K562 (cell line): ENCODE measurements around the gene PLEKHN1. TPM values are rescaled to one million over a fixed set of nuclear protein-coding genes. Genes with fewer than 3 reads are reported as not detected.
A peak's percentile ranks its signal among the peaks of the same experiment; 100 is the strongest.

Experiments used
- BCOR ChIP-seq: fragments of 450-650 bp; IDR thresholded peaks from 2 replicates; pipeline ENCODE4 v1.6.1; 2016
- BMI1 ChIP-seq: fragments of 150-350 bp; IDR thresholded peaks from 2 replicates; pipeline ENCODE4 v1.6.1; 2014; ENCODE audit warnings: low read length
- CSDE1 ChIP-seq, 2 experiments: fragments of 450-650 bp; IDR thresholded peaks; 2 replicates each; pipeline ENCODE4 v1.6.1; 2016; ENCODE audit warnings: mild to moderate bottlenecking in 1 of 2
- DDX20 ChIP-seq: fragments of 450-650 bp; IDR thresholded peaks from 2 replicates; pipeline ENCODE4 v1.6.1; 2016; ENCODE audit warnings: missing genetic modification characterization, low read depth, mild to moderate bottlenecking, missing compliant biosample characterization, moderate library complexity
- E2F3 ChIP-seq: fragments of 250-450 bp; sonication (Bioruptor Pico); IDR thresholded peaks from 2 replicates; pipeline ENCODE4 v1.4.0; 2020; ENCODE audit warnings: mild to moderate bottlenecking
- HMG20B ChIP-seq: fragments of 250-450 bp; sonication (Bioruptor Pico); IDR thresholded peaks from 2 replicates; pipeline ENCODE4 v1.5.0; 2021; ENCODE audit warnings: mild to moderate bottlenecking
- KAT2B ChIP-seq: IDR thresholded peaks from one replicate; pipeline ENCODE4 v1.6.1; 2012; ENCODE audit warnings: low read depth, mild to moderate bottlenecking, control low read depth, inconsistent platforms, low read length, moderate library complexity
- KAT7 ChIP-seq: sonication (generic); formaldehyde crosslinking; IDR thresholded peaks from 2 replicates; pipeline ENCODE4 v1.8.0; 2022; ENCODE audit warnings: missing genetic modification reagents, mild to moderate bottlenecking, borderline replicate concordance
- MAFK ChIP-seq: IDR thresholded peaks from 2 replicates; pipeline ENCODE4 v1.6.1; 2011; ENCODE audit warnings: low read length, improper control_type of control experiment
- MTF1 ChIP-seq: fragments of 250-450 bp; sonication (Bioruptor Pico); IDR thresholded peaks from 2 replicates; pipeline ENCODE4 v1.9.0; 2021; ENCODE audit warnings: moderate library complexity, mild to moderate bottlenecking, inconsistent platforms, borderline replicate concordance
- NCOR1 ChIP-seq: fragments of 450-650 bp; IDR thresholded peaks from 2 replicates; pipeline ENCODE4 v1.6.1; 2016; ENCODE audit warnings: mild to moderate bottlenecking, moderate library complexity
- NFXL1 ChIP-seq: fragments of 450-650 bp; formaldehyde crosslinking; IDR thresholded peaks from 2 replicates; pipeline ENCODE4 v1.4.0; 2021; ENCODE audit warnings: mild to moderate bottlenecking
- NR0B1 ChIP-seq: fragments of 450-650 bp; IDR thresholded peaks from one replicate; pipeline ENCODE4 v1.6.1; 2018; ENCODE audit warnings: mild to moderate bottlenecking, moderate library complexity; ENCODE audit not compliant: partially characterized antibody
- NRF1 ChIP-seq, 2 experiments: fragments of 450-650 bp; IDR thresholded peaks in 1 of 2; conservative IDR thresholded peaks in 1 of 2; 2 replicates each; pipeline ENCODE4 v1.6.1; 2014; ENCODE audit warnings: mild to moderate bottlenecking in 2 of 2
- THRA ChIP-seq: fragments of 450-650 bp; IDR thresholded peaks from 2 replicates; pipeline ENCODE4 v1.6.1; 2017; ENCODE audit warnings: mild to moderate bottlenecking, moderate library complexity
- TRIM28 ChIP-seq: fragments of 450-650 bp; IDR thresholded peaks from 2 replicates; pipeline ENCODE4 v1.6.1; 2017
- XRCC4 ChIP-seq: IDR thresholded peaks from one replicate; pipeline ENCODE4 v1.6.1; 2011; ENCODE audit not compliant: insufficient read depth, insufficient read length; ENCODE audit errors: extremely low read depth
- ZNF263 ChIP-seq: sonication (generic); formaldehyde crosslinking; IDR thresholded peaks from 2 replicates; pipeline ENCODE4 v1.8.0; 2022; ENCODE audit warnings: mild to moderate bottlenecking, missing genetic modification reagents, borderline replicate concordance
- ZNF347 ChIP-seq: fragments of 450-650 bp; formaldehyde crosslinking; IDR thresholded peaks from 2 replicates; pipeline ENCODE4 v1.4.0; 2020; ENCODE audit warnings: low read depth, mild to moderate bottlenecking, moderate library complexity
- ZNF655 ChIP-seq: fragments of 250-450 bp; sonication (Bioruptor Pico); IDR thresholded peaks from 2 replicates; pipeline ENCODE4 v1.5.0; 2021
- polyA plus RNA-seq, 8 experiments: library from polyadenylated mRNA; depleted of rRNA in 4 of 8; stranded (reverse) in 5 of 8; unstranded in 3 of 8; fragments of >200 nt; fragmentation: Nextera tagmentation in 2 of 8; fragmentation: Illumina TruSeq in 1 of 8; extraction: Ambion mirVana in 2 of 8; extraction: Trizol in 1 of 8; gene quantifications; 2 replicates each; pipeline versions ENCODE4 v1.2.1 to v1.2.3, GENCODE V29; 2011 to 2014; ENCODE audit warnings: inconsistent platforms in 1 of 8, missing spikeins in 1 of 8
- total RNA-seq, 7 experiments: library from RNA; depleted of rRNA in 6 of 7; stranded (reverse); fragments of >200 nt in 6 of 7; fragmentation: Illumina TruSeq in 2 of 7; extraction: Trizol in 2 of 7; gene quantifications; 2 replicates each; pipeline versions ENCODE4 v1.2.1 to v1.2.3, GENCODE V29; 2011 to 2021; ENCODE audit warnings: low replicate concordance in 1 of 7
- TF ChIP-seq, protein P1 (sequence below): sonication (generic); formaldehyde crosslinking; IDR thresholded peaks from 2 replicates; pipeline ENCODE4 v1.8.0; 2022; ENCODE audit warnings: mild to moderate bottlenecking, missing genetic modification reagents
- TF ChIP-seq, protein P2 (sequence below): fragments of 250-450 bp; sonication (Bioruptor Pico); IDR thresholded peaks from 2 replicates; pipeline ENCODE4 v1.8.0; 2021; ENCODE audit warnings: moderate library complexity, mild to moderate bottlenecking, inconsistent platforms
- TF ChIP-seq, protein P3 (sequence below): fragments of 450-650 bp; IDR thresholded peaks from 2 replicates; pipeline ENCODE4 v1.6.1; 2016; ENCODE audit warnings: missing biosample characterization, missing genetic modification characterization

Gene PLEKHN1
- total and polyA plus RNA-seq, 9 of the 15 experiments (the other 6 are each of a cell fraction or from before 2014, with no cell fraction given) = 0.07 to 1.5 (median 0.13) TPM; not detected in 2

GRCh38 chr1:1004780-1005697 lies 38.8 kb downstream of the PLEKHN1 start (continued):
- TF ChIP-seq ZNF655 (CRISPR knock-in tag) (no peak), BMI1 (no peak), NFXL1 (CRISPR knock-in tag) (no peak), E2F3 (CRISPR knock-in tag) (no peak), CSDE1 (IDR thresholded peaks at IDR 0.05) (no peak), DDX20 (tag) (no peak), NR0B1 (no peak), THRA (no peak), MTF1 (no peak), BCOR (peak; percentile 58), NRF1 (conservative IDR thresholded peaks at IDR 0.05 in 1 of 2, IDR thresholded peaks at IDR 0.05 in 1 of 2) (peak in 1 of 2 experiments; percentile 32; a peak in 2 of 4 replicates), XRCC4 (no peak), NCOR1 (peak; percentile 76), MAFK (no peak), HMG20B (CRISPR knock-in tag) (no peak), ZNF347 (CRISPR knock-in tag) (no peak), KAT7 (CRISPR knock-in tag) (no peak), TRIM28 (no peak), KAT2B (no peak), ZNF263 (CRISPR knock-in tag) (peak; percentile 64; the same call in 1 of the 2 replicates)
- TF ChIP-seq, protein P1, sequence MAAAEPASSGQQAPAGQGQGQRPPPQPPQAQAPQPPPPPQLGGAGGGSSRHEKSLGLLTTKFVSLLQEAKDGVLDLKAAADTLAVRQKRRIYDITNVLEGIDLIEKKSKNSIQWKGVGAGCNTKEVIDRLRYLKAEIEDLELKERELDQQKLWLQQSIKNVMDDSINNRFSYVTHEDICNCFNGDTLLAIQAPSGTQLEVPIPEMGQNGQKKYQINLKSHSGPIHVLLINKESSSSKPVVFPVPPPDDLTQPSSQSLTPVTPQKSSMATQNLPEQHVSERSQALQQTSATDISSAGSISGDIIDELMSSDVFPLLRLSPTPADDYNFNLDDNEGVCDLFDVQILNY (CRISPR knock-in tag) = no peak
- TF ChIP-seq, protein P2, sequence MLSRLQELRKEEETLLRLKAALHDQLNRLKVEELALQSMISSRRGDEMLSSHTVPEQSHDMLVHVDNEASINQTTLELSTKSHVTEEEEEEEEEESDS = no peak
- TF ChIP-seq, protein P3, sequence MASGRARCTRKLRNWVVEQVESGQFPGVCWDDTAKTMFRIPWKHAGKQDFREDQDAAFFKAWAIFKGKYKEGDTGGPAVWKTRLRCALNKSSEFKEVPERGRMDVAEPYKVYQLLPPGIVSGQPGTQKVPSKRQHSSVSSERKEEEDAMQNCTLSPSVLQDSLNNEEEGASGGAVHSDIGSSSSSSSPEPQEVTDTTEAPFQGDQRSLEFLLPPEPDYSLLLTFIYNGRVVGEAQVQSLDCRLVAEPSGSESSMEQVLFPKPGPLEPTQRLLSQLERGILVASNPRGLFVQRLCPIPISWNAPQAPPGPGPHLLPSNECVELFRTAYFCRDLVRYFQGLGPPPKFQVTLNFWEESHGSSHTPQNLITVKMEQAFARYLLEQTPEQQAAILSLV (tag) = no peak
